Neuronal stem cell (in vitro differentiated cells): ENCODE results near the gene STEAP2.
A peak's percentile ranks its signal among the peaks of the same experiment; 100 is the strongest.

ENCODE experiments used
- DNase-seq: peaks from one replicate; pipeline ENCODE4 v3.0.0-alpha.2; 2013; ENCODE audit warnings: low spot score
- H2AFZ ChIP-seq: one replicate; pipeline ENCODE4 v1.6.1; 2013; ENCODE audit warnings: mild to moderate bottlenecking, low read length, inconsistent platforms
- H2AK5ac ChIP-seq: 2 replicates; pipeline ENCODE4 v1.6.1; 2013; ENCODE audit warnings: low read depth, mild to moderate bottlenecking, inconsistent platforms, low read length, moderate library complexity, mixed read lengths
- H2BK120ac ChIP-seq: 2 replicates; pipeline ENCODE4 v1.6.1; 2013; ENCODE audit warnings: low read depth, mild to moderate bottlenecking, inconsistent platforms, low read length, moderate library complexity, mixed read lengths
- H2BK12ac ChIP-seq: one replicate; pipeline ENCODE4 v1.6.1; 2013; ENCODE audit warnings: low read length, inconsistent platforms
- H2BK15ac ChIP-seq: 2 replicates; pipeline ENCODE4 v1.6.1; 2013; ENCODE audit warnings: mild to moderate bottlenecking, low read length, inconsistent platforms, mixed read lengths
- H2BK5ac ChIP-seq: one replicate; pipeline ENCODE4 v1.6.1; 2013; ENCODE audit warnings: inconsistent platforms, mild to moderate bottlenecking, low read length, moderate library complexity
- H3K14ac ChIP-seq: one replicate; pipeline ENCODE4 v1.6.1; 2013; ENCODE audit warnings: low read length, inconsistent platforms
- H3K18ac ChIP-seq: 2 replicates; pipeline ENCODE4 v1.6.1; 2013; ENCODE audit warnings: low read length, inconsistent platforms
- H3K23ac ChIP-seq: 2 replicates; pipeline ENCODE4 v1.6.1; 2013; ENCODE audit warnings: low read depth, mild to moderate bottlenecking, mixed read lengths, low read length, inconsistent platforms; ENCODE audit not compliant: poor library complexity
- H3K27ac ChIP-seq: replicated peaks from 3 replicates; pipeline ENCODE4 v1.5.1; 2013; ENCODE audit warnings: low read length, inconsistent platforms
- H3K27me3 ChIP-seq, 3 experiments: 2 replicates each; pipeline ENCODE4 v1.6.1; 2013; ENCODE audit warnings: low read length in 3 of 3, mild to moderate bottlenecking in 2 of 3, inconsistent platforms in 1 of 3, low read depth in 1 of 3, mixed read lengths in 1 of 3, moderate library complexity in 1 of 3; ENCODE audit not compliant: control insufficient read depth in 3 of 3, insufficient read depth in 3 of 3
- H3K36me3 ChIP-seq, 2 donors: replicated peaks in 1 of 2; 2 replicates each; pipeline ENCODE4 v1.6.1; 2013; ENCODE audit warnings: low read length in 2 of 2; ENCODE audit not compliant: control insufficient read depth in 2 of 2, insufficient read depth in 2 of 2
- H3K4ac ChIP-seq: 2 replicates; pipeline ENCODE4 v1.6.1; 2013; ENCODE audit warnings: inconsistent platforms, mild to moderate bottlenecking, low read length, moderate library complexity
- H3K4me1 ChIP-seq, 2 donors: 1 replicate in 1 of 2; 2 replicates in 1 of 2; pipeline ENCODE4 v1.6.1; 2013; ENCODE audit warnings: low read length in 2 of 2, low read depth in 1 of 2; ENCODE audit not compliant: control insufficient read depth in 2 of 2, insufficient read depth in 1 of 2
- H3K4me2 ChIP-seq: one replicate; pipeline ENCODE4 v1.6.1; 2013; ENCODE audit warnings: mild to moderate bottlenecking, low read length, inconsistent platforms; ENCODE audit not compliant: insufficient read depth, poor library complexity, severe bottlenecking
- H3K4me3 ChIP-seq, 2 donors: 2 replicates each; pipeline ENCODE4 v1.5.1; 2013; ENCODE audit warnings: low read length in 2 of 2, mild to moderate bottlenecking in 2 of 2, inconsistent platforms in 1 of 2, moderate library complexity in 1 of 2
- H3K79me1 ChIP-seq: one replicate; pipeline ENCODE4 v1.6.1; 2013; ENCODE audit warnings: low read depth, mild to moderate bottlenecking, inconsistent platforms, low read length, moderate library complexity
- H3K9ac ChIP-seq: one replicate; pipeline ENCODE4 v1.6.1; 2013; ENCODE audit warnings: mild to moderate bottlenecking, low read depth, low read length, inconsistent platforms; ENCODE audit not compliant: poor library complexity
- H3K9me3 ChIP-seq, 2 donors: replicated peaks in 1 of 2; 2 replicates each; pipeline versions ENCODE3 to v1.6.1; 2013; ENCODE audit warnings: low read length in 2 of 2, mild to moderate bottlenecking in 2 of 2, inconsistent platforms in 1 of 2, low read depth in 1 of 2, mixed read lengths in 1 of 2, moderate library complexity in 1 of 2; ENCODE audit not compliant: control insufficient read depth in 2 of 2, insufficient read depth in 1 of 2
- H4K8ac ChIP-seq: one replicate; pipeline ENCODE4 v1.6.1; 2013; ENCODE audit warnings: low read depth, mild to moderate bottlenecking, inconsistent platforms, low read length, moderate library complexity
- H4K91ac ChIP-seq: one replicate; pipeline ENCODE4 v1.6.1; 2013; ENCODE audit warnings: low read length, low read depth, mild to moderate bottlenecking, inconsistent platforms; ENCODE audit not compliant: poor library complexity
- WGBS, 2 donors: extraction: QIAGEN DNeasy Blood & Tissue Kit; methylation state at CpG; one replicate each; pipeline ENCODE4 v1.1.7; 2013; ENCODE audit warnings: missing lambda C conversion rate in 2 of 2, mixed read lengths in 1 of 2; ENCODE audit not compliant: insufficient read length in 2 of 2, insufficient replicate concordance in 1 of 2; ENCODE audit errors: extremely low coverage in 2 of 2; 5-methylcytosine and 5-hydroxymethylcytosine counted together

STEAP2 gene

DNA sequence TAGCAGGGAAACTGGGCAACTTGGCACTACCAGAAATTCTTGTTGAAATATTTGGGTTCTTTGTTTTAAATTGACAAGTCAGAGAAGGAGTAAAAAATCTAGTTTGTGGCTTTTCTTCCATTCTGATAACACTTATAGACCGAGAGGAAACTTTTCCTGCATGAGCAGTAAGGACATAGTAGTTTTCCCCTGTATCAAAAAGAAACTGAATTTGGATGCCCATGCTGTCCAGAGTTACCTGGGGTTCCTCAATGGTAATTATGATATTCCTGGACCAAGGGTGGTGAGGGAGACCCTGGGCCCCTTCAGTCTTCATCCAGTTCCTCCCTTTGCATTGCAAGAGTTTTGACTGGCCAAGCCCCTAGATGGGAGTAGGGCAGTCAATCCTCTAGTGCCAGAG, 19.9 kb upstream of the STEAP2 start:
- no peaks in the 10 kb centered on the region for H3K4me1 ChIP-seq
- H3K14ac ChIP-seq: no peak overlapping the region
- H3K79me1 ChIP-seq: no peaks in the 10 kb centered on the region
- H3K27me3 ChIP-seq: peaks cover 0 to 4% (median 0%) of the 10 kb centered on the region in 3 experiments
- H3K9me3 ChIP-seq: peaks cover 3 to 7% of the 10 kb centered on the region in 2 donors
- H2AFZ ChIP-seq: no peak overlapping the region
- H3K18ac ChIP-seq: no peak overlapping the region
- no peak overlapping the region for H3K4me2 ChIP-seq
- H3K9ac ChIP-seq: no peak overlapping the region
- no peak overlapping the region for H2AK5ac ChIP-seq
- H3K27ac ChIP-seq: no peak overlapping the region
- DNase-seq: no peak
- no peak overlapping the region for H4K91ac ChIP-seq
- no peak overlapping the region for H2BK15ac ChIP-seq
- WGBS, 2 donors: no CpG with 5 or more reads among the region's 1 CpG
- no peak overlapping the region for H2BK120ac ChIP-seq
- H3K4ac ChIP-seq: no peak overlapping the region
- no peak overlapping the region for H3K4me3 ChIP-seq
- H4K8ac ChIP-seq: no peak overlapping the region
- no peak overlapping the region for H2BK12ac ChIP-seq
- H3K23ac ChIP-seq: no peak overlapping the region
- no peak overlapping the region for H2BK5ac ChIP-seq
- no peaks in the 10 kb centered on the region for H3K36me3 ChIP-seq

GRCh38 chr7:90192876-90193750, 18.4 kb upstream of the STEAP2 start:
- no peak overlapping the region for H3K4ac ChIP-seq
- no peak overlapping the region for H2AFZ ChIP-seq
- H3K18ac ChIP-seq: no peak overlapping the region
- H2BK15ac ChIP-seq: no peak overlapping the region
- WGBS, 2 donors: no CpG with 5 or more reads among the region's 2 CpGs
- no peaks in the 10 kb centered on the region for H3K79me1 ChIP-seq
- no peak overlapping the region for H3K27ac ChIP-seq
- no peak overlapping the region for H3K4me3 ChIP-seq
- peaks cover 0 to 4% (median 0%) of the 10 kb centered on the region in 3 experiments for H3K27me3 ChIP-seq
- no peaks in the 10 kb centered on the region for H3K36me3 ChIP-seq
- H3K4me2 ChIP-seq: no peak overlapping the region
- DNase-seq: no peak
- no peak overlapping the region for H3K9ac ChIP-seq
- H3K4me1 ChIP-seq: no peaks in the 10 kb centered on the region
- no peak overlapping the region for H4K91ac ChIP-seq
- no peak overlapping the region for H2BK120ac ChIP-seq
- H2BK5ac ChIP-seq: no peak overlapping the region
- no peak overlapping the region for H2BK12ac ChIP-seq
- no peak overlapping the region for H2AK5ac ChIP-seq
- H3K14ac ChIP-seq: no peak overlapping the region
- no peak overlapping the region for H4K8ac ChIP-seq
- H3K23ac ChIP-seq: no peak overlapping the region
- H3K9me3 ChIP-seq: peaks cover 3 to 7% of the 10 kb centered on the region in 2 donors

DNA sequence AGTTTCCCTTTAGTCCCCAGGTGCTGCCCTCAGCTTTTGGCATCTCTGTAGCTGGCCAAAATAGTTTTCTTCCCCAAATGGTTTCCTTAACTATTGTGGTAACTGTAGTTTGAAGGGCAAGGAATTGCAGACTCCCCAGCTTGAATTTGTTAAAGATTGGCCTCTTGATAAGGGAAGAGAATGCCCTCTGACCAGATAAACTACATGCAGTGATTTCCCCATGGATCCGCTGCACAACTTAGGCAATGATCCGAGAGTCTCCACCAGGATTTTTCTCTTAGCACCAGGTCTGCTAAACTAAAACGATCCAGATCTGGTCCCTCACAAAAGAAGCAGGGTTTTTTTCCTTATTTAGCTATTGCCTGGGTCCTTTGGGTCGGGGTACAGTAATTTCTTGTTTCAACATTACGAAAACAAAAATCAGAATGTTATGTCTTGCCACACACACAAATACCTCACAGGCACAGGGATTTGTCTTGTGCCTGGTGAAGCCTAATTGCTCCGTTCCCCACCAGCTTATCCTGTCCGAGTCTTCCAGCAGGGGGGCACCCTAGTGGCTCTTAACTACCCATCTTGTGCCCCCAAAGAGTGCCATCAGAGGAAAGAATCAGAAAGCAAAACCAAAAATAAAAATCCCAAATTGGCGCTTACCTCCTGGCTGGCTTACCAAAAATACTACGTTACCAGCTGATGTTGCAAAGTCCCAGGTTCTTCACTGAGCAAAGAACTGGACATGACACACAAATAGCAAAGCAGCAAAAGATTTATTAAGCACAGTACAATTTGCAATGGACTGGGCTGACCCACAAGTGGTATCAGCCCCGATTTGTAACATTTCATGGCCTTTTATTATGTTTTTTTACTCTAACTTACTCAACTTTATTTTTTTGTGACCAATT, 16.4 kb upstream of the STEAP2 start:
- Histone ChIP-seq H3K14ac (no peak overlapping the region), H3K4ac (no peak overlapping the region)
- WGBS, 2 donors: no CpG with 5 or more reads among the region's 10 CpGs

More for the DNA sequence above, 16.4 kb upstream of the STEAP2 start:
- Histone ChIP-seq H3K4me1 (no peaks in the 10 kb centered on the region), H3K4me2 (no peak overlapping the region), H2BK5ac (no peak overlapping the region), H2AK5ac (no peak overlapping the region), H4K91ac (no peak overlapping the region), H2AFZ (peak overlapping the region; percentile 3), H2BK15ac (no peak overlapping the region), H2BK12ac (no peak overlapping the region), H3K9me3 (peaks cover 3 to 7% of the 10 kb centered on the region in 2 donors), H3K18ac (no peak overlapping the region), H3K4me3 (no peak overlapping the region), H3K23ac (no peak overlapping the region), H3K27me3 (peaks cover 0 to 4% (median 0%) of the 10 kb centered on the region in 3 experiments), H3K9ac (no peak overlapping the region), H3K27ac (no peak overlapping the region), H3K79me1 (no peaks in the 10 kb centered on the region), H4K8ac (no peak overlapping the region), H3K36me3 (no peaks in the 10 kb centered on the region), H2BK120ac (no peak overlapping the region)
- no peak for DNase-seq
